HT1080 (cell line): ENCODE data around the gene CPLANE2. TPM values are rescaled to one million over a fixed set of nuclear protein-coding genes. Genes with fewer than 3 reads are reported as not detected.
"Not testable (repeated sequence)": the region's sequence is repeated elsewhere in the genome, so short reads cannot be mapped to it uniquely, and the experiment has no call there.

Experiments used
- DNase-seq: peaks from one replicate; pipeline ENCODE4 v3.0.0-alpha.2; 2015; ENCODE audit warnings: low read depth
- total RNA-seq: library from RNA; depleted of rRNA; stranded (reverse); fragments of >200 nt; shearing (Covaris generic); gene quantifications from 2 replicates; pipeline ENCODE4 v1.2.3, GENCODE V29; 2014

CPLANE2 gene
- total RNA-seq, 1 experiment from 2014 or later: 9.2 TPM

- DNase-seq: peak; percentile 24
These were observed 5.4 kb downstream of the CPLANE2 start for GRCh38 chr1:16231331-16232315.

DNA sequence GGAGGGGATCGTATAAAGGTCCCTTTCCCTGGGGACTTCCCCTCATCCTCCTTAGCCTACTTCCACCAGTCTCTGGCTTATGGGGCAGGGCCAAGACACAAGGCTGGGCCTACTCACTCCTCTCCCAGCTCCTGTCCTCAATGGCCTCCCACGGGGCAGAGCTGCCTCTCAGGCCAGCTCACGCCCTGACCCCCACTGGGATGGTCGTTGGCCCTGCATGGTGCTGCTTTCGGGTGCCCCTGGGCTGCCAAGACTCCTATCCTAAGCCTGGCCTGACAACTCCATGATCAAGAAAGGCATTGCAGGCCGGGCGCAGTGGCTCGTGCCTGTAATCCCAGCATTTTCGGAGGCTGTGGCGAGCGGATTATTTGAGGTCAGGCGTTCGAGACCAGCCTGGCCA, 6.2 kb downstream of the CPLANE2 start:
- no peak for DNase-seq

DNA sequence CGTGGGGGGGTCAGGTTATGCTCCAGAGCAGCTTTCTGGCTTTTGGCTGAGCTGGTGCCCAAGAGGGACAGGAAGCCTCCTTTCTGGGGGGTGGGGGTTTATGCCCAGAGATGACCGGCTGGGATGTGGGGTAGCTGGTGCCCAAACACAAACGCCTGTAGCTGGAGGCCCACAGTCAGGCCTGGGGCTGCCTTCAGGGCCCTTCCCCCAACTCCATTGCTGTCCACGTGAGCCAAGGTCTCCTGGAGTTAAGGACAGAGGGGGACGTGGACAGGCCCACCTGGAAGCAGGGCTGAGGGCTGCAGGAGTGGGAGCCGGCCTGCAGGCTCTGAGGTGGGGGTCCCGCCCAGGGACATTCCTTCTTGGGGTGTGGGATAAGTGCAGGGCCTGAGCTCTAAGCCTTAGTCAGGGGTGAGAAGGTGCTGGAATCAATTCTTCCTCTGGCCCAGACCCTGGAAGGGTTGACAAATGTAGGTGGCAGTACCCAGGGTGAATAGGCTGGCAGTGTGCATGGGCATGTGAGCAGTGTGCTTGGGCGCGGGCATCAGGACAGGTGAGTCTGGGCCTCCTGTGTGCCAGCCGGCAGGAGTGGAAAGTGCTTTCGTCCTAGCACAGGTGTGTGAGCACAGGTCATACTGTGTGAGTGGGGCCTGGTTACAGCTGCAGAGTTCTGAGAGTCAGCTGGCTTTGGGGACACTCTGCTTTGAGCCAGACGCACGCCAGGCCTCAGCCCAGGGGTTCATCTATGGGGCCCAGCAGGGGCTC, 6.8 kb downstream of the CPLANE2 start:
- no peak for DNase-seq

- DNase-seq: no peak
These were observed 10.3 kb downstream of the CPLANE2 start for GRCh38 chr1:16226490-16227179.

GRCh38 chr1:16226129-16226489, 10.9 kb downstream of the CPLANE2 start:
- no peak for DNase-seq

- DNase-seq: no peak
These were observed 12.5 kb downstream of the CPLANE2 start for GRCh38 chr1:16224472-16224871.

DNA sequence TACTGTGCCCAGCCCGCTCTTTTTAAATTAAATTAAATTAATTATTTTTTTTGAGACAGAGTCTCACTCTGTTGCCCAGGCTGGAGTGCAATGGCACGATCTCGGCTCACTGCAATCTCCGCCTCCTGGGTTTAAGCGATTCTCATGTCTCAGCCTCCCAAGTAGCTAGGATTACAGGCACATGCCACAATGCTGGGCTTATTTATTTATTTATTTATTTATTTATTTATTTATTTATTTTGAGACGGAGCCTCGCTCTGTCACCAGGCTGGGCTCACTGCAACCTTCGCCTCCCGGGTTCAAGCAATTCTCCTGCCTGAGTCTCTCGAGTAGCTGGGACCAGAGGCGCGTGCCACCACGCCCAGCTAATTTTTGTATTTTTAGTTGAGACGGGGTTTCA, 14.3 kb downstream of the CPLANE2 start:
- not testable (repeated sequence) for DNase-seq

GRCh38 chr1:16221499-16221898, 15.5 kb downstream of the CPLANE2 start:
- no peak for DNase-seq

GRCh38 chr1:16219968-16220500, 16.9 kb downstream of the CPLANE2 start:
- peak; percentile 10 for DNase-seq

- no peak for DNase-seq
These were observed 18.3 kb downstream of the CPLANE2 start for GRCh38 chr1:16218674-16219071.

GRCh38 chr1:16218014-16218673, 18.8 kb downstream of the CPLANE2 start:
- DNase-seq: no peak

DNA sequence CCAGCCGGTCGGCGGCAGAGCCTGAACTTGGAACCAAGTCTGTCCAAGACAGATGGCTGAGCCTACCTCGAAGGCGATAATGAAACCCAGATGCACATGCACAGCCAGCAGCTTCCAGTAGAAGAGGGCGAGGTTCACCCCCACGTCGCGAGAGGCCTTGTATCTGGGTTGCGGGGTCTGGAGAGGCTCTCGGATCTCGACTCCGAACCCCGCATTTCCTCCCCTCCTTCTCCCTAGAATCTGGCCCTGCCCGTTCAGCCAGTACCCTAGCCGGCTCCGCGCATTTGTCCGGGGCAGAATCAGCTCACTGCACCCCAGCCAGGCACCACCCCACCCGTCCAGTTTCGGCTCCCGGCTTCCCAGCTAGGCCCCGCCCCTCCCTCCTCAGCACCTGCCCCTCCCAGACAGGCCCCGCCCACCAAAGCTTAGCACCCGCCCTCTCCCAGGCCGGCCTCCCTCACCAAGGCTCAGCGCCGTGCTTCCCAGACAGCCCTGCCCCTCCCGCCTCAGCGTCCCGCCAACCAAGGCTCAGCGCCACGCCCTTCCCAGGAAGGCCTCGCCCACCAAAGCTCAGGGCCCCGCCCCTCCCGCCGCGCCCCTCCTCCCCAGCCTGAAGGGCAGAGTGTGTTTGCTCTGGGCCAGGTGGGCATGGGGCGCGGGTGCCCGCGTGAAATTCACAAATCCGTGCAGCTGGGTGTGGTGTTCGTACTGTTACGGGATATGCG, 19.8 kb downstream of the CPLANE2 start:
- DNase-seq: no peak

DNA sequence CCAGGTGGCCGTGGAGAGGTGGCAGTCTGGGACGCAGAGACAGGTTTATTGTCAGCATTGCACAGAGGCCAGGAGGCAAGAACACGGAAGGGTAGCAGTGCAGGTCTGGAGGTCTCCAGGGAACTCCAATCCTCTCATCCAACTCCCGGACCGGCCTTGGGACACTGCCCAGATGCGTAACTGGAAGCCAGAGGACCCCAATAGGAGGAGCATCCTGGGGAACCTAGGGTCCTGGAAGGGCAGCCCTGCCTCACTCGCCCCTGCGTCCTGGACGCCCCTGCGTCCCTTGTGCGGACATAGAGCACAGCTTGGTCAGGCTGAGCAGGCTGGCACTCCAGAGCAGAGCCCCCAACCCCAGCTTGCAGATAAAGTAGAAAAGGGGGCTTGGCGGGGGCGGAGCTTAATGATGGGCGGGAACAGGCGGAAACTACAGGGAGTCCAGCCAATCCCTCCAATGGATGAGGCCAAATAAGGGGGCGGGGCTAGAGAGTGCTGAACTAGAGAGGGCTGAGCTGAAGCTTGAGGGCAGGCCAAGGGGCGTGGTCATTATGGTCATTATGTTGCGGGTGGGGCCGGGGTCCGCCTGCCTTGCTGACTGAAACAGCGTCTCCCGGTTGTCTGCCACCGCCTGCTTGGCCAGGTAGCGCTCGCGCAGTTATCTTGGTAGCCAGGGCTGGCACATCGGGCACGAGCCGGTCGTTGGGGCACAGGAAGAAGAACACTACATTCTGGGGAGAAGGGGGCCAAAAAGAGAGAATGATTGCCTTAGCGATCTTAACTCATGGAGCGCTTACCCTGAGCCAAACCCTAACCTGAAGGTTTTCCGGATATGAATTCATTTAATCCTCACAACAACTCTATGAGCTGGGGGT, 20.9 kb downstream of the CPLANE2 start:
- no peak for DNase-seq

- not testable (repeated sequence) for DNase-seq
These were observed 21.7 kb downstream of the CPLANE2 start for GRCh38 chr1:16215240-16215639.

DNA sequence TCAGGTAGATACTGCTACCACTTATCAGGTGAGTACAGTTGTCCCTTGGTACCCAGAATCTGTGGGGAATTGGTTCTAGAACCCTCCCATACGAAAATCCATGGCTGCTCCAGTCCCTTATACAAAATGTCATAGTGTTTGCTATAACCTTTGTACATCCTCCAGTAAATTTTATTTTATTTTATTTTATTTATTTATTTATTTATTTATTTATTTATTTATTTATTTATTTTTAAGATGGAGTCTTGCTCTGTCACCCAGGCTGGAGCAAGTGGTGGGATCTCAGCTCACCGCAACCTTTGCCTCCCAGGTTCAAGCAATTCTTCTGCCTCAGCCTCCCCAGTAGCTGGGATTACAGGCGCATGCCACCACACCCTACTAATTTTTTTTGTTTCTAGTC, 23.4 kb downstream of the CPLANE2 start:
- not testable (repeated sequence) for DNase-seq

GRCh38 chr1:16213013-16213412, 24.0 kb downstream of the CPLANE2 start:
- no peak for DNase-seq

DNA sequence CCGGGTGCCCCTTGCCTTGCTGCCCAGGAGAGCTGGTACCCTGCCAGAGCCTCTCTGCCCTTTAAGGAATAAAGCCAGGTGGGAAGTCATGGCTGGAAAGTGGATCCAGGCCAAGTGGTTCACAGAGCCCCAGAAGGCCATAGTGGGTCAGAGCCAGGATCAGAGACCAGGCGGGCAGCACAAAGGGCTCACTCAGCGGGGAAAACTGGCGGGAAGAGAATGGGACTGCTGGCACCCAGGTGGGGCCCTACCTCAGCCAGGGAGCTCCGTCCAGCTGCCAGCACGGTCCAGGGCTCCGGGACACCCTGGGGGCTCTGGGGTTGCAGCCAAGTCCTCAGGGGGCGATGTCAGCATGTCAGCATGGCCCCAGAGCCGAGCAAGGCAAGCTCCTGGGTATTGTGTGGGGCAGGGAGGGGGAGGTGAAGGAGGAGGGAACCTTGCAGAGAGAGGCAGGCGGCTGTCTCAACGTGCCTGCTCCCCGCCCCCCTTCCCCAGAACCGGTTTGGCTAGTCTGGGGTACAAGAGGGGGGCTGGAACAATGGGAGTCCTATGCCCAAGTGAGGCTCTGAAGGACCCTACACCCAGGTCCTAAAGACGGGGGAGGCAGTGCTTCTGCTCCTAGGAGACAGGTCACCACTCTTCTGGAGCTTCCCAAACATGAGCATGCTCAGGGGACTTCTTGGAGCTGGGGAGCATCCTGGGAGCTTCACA, 24.6 kb downstream of the CPLANE2 start, which contains the start of gene ARHGEF19:
Gene ARHGEF19, minus strand, starts transcription at position 402 of the 711 bp plus-strand sequence. CDS start 3,598 bp downstream, outside the sequence.
- DNase-seq: no peak

- DNase-seq: no peak
These were observed 25.2 kb downstream of the CPLANE2 start for GRCh38 chr1:16211824-16212223.
